Esophagus muscularis mucosa (tissue), 4 donors: ENCODE data around the gene BMP5. TPM values are rescaled to one million over a fixed set of nuclear protein-coding genes. Genes with fewer than 3 reads are reported as not detected.

Experiments
- DNase-seq: peaks from one replicate; pipeline ENCODE4 v3.0.0-alpha.2; 2017; ENCODE audit errors: extremely low spot score
- H3K27ac ChIP-seq, 4 donors: fragments of 200-600 bp; sonication (generic); replicated peaks in 1 of 4; 1 replicate in 3 of 4; 2 replicates in 1 of 4; pipeline ENCODE4 v1.5.1; 2016 to 2019; ENCODE audit warnings: mild to moderate bottlenecking in 1 of 4
- H3K27me3 ChIP-seq, 4 donors: fragments of 200-600 bp; sonication (generic); one replicate each; pipeline versions ENCODE4 v1.5.1 to v1.6.0; 2016 to 2019
- H3K36me3 ChIP-seq, 4 donors: fragments of 200-600 bp; sonication (generic); one replicate each; pipeline ENCODE4 v1.5.1; 2016 to 2019
- H3K4me1 ChIP-seq, 4 donors: fragments of 200-600 bp; sonication (generic); one replicate each; pipeline ENCODE4 v1.5.1; 2016 to 2019
- H3K4me3 ChIP-seq, 4 donors: fragments of 200-600 bp; sonication (generic); 1 replicate in 2 of 4; 2 replicates in 2 of 4; pipeline ENCODE4 v1.5.1; 2016 to 2019; ENCODE audit warnings: mild to moderate bottlenecking in 4 of 4, moderate library complexity in 1 of 4
- H3K9me3 ChIP-seq, 4 donors: fragments of 200-600 bp; sonication (generic); 1 replicate in 3 of 4; 2 replicates in 1 of 4; pipeline ENCODE4 v1.5.1; 2016 to 2019
- EP300 ChIP-seq: sonication (generic); formaldehyde crosslinking; IDR thresholded peaks from one replicate; pipeline ENCODE4 v1.6.1; 2017; ENCODE audit warnings: antibody characterized with exemption
- POLR2A ChIP-seq: fragments of 450-650 bp; IDR thresholded peaks from one replicate; pipeline ENCODE4 v1.6.1; 2017; ENCODE audit warnings: antibody characterized with exemption, moderate library complexity, mild to moderate bottlenecking, low read depth
- POLR2AphosphoS5 ChIP-seq, 2 donors: sonication (generic); formaldehyde crosslinking; IDR thresholded peaks; one replicate each; pipeline ENCODE4 v1.6.1; 2017; ENCODE audit warnings: antibody characterized with exemption in 2 of 2
- WGBS: methylation state at CpG from one replicate; pipeline ENCODE4 v1.1.5; 2018; 5-methylcytosine and 5-hydroxymethylcytosine counted together
- intact Hi-C: fragments of 100-400 bp; cut with DNase I; formaldehyde crosslinking; loops from one replicate; pipeline ENCODE4 v1.15.1; 2023
- total RNA-seq, 4 donors: library from RNA; depleted of rRNA; stranded (reverse); fragments of >200 nt; gene quantifications; one replicate each; pipeline versions ENCODE4 v1.1.0 to v1.2.1, GENCODE V29; 2016
- TF ChIP-seq, protein P1 (sequence below), 3 experiments: fragments of 200-600 bp in 2 of 3; fragments of 450-650 bp in 1 of 3; sonication (generic) in 2 of 3; IDR thresholded peaks; one replicate each; pipeline ENCODE4 v1.5.1; 2017 to 2019; ENCODE audit warnings: antibody characterized with exemption in 3 of 3, mild to moderate bottlenecking in 2 of 3, moderate library complexity in 1 of 3

The BMP5 gene
- total RNA-seq, 4 donors from 2014 or later, result 1.3 to 3.5 (median 1.6) TPM

DNA sequence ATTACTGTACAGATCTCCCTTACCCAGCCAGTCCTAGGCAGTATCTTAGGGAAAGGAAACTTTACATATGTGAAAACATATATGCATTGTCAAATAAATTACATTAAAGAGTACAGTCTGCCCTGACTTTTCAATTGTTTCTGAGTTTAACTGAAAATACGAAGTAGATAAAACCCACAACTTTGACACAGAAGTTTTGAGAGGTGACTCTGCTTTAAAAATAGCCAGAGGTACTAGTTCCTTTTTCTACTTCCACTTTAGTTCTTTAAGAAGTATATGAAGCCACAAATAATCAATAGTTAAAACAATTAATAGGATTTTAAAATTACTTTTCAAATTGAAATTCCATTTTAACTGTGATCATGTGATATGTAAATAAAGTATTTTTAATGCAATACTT, 62.9 kb downstream of the BMP5 start:
- TF ChIP-seq, protein P1, sequence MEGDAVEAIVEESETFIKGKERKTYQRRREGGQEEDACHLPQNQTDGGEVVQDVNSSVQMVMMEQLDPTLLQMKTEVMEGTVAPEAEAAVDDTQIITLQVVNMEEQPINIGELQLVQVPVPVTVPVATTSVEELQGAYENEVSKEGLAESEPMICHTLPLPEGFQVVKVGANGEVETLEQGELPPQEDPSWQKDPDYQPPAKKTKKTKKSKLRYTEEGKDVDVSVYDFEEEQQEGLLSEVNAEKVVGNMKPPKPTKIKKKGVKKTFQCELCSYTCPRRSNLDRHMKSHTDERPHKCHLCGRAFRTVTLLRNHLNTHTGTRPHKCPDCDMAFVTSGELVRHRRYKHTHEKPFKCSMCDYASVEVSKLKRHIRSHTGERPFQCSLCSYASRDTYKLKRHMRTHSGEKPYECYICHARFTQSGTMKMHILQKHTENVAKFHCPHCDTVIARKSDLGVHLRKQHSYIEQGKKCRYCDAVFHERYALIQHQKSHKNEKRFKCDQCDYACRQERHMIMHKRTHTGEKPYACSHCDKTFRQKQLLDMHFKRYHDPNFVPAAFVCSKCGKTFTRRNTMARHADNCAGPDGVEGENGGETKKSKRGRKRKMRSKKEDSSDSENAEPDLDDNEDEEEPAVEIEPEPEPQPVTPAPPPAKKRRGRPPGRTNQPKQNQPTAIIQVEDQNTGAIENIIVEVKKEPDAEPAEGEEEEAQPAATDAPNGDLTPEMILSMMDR (IDR thresholded peaks at IDR 0.05), result no peak
- TF ChIP-seq POLR2AphosphoS5 (IDR thresholded peaks at IDR 0.05) (no peak), POLR2A (no peak), EP300 (no peak)
- Histone ChIP-seq H3K9me3 (no peaks in the 10 kb centered on the region), H3K36me3 (no peaks in the 10 kb centered on the region), H3K27me3 (no peaks in the 10 kb centered on the region), H3K27ac (no peak overlapping the region), H3K4me1 (no peaks in the 10 kb centered on the region), H3K4me3 (no peak overlapping the region)
- intact Hi-C loops, result no loop called here
- 70% methylated on average over 1 of the region's 1 CpG for WGBS
- no peak for DNase-seq

DNA sequence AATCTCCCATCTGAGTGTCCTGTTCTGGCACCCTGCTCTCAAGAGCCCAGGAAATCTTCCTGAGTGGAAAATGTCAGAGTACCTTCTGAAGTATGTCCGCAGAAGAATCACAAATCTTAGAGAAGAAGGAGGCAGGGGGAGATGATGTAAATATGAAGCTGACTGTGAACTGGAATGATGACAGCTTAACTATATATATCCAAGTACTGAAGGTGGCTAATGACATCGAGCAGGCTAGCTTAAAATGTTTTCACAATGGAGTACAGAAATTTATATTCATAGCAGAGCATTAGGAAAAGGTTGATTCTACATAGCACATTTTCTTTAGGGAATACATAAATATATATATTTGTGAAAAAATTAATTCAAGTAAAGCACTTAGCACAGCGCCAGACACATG, 64.3 kb downstream of the BMP5 start:
- H3K27ac ChIP-seq, result no peak overlapping the region
- H3K9me3 ChIP-seq, result peaks cover 0 to 6% (median 0%) of the 10 kb centered on the region in 4 donors
- no peaks in the 10 kb centered on the region for H3K36me3 ChIP-seq
- no peak overlapping the region for H3K4me3 ChIP-seq
- no peak for TF ChIP-seq POLR2A
- no peak for TF ChIP-seq POLR2AphosphoS5 (IDR thresholded peaks at IDR 0.05)
- TF ChIP-seq, protein P1 (IDR thresholded peaks at IDR 0.05), result no peak
- TF ChIP-seq EP300, result no peak
- 58% methylated on average over 3 of the region's 3 CpGs for WGBS
- DNase-seq, result no peak
- no peaks in the 10 kb centered on the region for H3K27me3 ChIP-seq
- intact Hi-C loops, result no loop called here
- no peaks in the 10 kb centered on the region for H3K4me1 ChIP-seq

DNA sequence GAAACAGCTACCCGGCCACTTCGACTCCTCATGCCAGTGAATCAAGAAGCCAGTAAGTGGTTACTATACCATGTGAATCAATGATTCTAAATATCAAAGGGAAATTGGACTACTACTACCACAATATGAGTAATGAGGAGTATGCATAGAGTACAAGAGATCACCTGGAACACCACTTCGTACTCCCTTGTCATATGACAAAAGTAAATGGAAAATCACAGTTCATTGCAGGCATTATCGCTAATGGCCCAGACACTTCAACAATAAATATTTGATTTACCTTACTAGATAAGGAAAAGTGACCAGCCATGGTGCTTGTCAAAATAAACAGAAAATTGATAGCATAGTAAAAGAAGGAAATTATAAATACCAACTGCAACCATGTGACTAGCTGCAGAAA, 73.1 kb downstream of the BMP5 start:
- no peaks in the 10 kb centered on the region for H3K36me3 ChIP-seq
- no peak for DNase-seq
- intact Hi-C loops, result no loop called here
- TF ChIP-seq POLR2A (no peak), POLR2AphosphoS5 (IDR thresholded peaks at IDR 0.05) (no peak), EP300 (no peak)
- TF ChIP-seq, protein P1 (IDR thresholded peaks at IDR 0.05), result no peak
- no peak overlapping the region for H3K4me3 ChIP-seq
- no peak overlapping the region for H3K27ac ChIP-seq
- H3K4me1 ChIP-seq, result no peaks in the 10 kb centered on the region
- 94% methylated on average over 4 of the region's 4 CpGs for WGBS
- peaks cover 0 to 8% (median 0%) of the 10 kb centered on the region in 4 donors for H3K9me3 ChIP-seq
- H3K27me3 ChIP-seq, result no peaks in the 10 kb centered on the region

DNA sequence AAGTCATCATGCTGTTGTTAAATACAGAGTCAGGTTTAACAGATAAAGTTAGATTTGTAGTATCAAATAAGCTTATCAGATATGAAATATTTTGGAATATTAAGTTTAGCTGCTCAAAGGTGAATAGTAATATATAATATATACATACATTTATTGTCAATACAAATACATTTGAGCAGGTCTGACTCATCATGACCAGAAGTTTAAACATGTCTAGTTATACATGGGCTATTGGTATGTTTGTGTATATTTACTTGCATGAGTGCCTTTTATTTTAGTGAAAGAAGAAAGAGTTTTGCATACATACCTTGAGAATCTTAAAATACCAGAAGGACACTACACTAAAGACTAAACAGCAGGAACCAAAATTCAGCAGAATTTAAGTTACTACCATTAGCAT, 76.8 kb downstream of the BMP5 start:
- Histone ChIP-seq H3K27me3 (no peaks in the 10 kb centered on the region), H3K9me3 (no peaks in the 10 kb centered on the region), H3K4me1 (no peaks in the 10 kb centered on the region), H3K4me3 (no peak overlapping the region), H3K36me3 (no peaks in the 10 kb centered on the region), H3K27ac (no peak overlapping the region)
- no peak for DNase-seq
- intact Hi-C loops, result no loop called here
- TF ChIP-seq, protein P1 (IDR thresholded peaks at IDR 0.05), result no peak
- TF ChIP-seq POLR2AphosphoS5 (IDR thresholded peaks at IDR 0.05) (no peak), EP300 (no peak), POLR2A (no peak)

DNA sequence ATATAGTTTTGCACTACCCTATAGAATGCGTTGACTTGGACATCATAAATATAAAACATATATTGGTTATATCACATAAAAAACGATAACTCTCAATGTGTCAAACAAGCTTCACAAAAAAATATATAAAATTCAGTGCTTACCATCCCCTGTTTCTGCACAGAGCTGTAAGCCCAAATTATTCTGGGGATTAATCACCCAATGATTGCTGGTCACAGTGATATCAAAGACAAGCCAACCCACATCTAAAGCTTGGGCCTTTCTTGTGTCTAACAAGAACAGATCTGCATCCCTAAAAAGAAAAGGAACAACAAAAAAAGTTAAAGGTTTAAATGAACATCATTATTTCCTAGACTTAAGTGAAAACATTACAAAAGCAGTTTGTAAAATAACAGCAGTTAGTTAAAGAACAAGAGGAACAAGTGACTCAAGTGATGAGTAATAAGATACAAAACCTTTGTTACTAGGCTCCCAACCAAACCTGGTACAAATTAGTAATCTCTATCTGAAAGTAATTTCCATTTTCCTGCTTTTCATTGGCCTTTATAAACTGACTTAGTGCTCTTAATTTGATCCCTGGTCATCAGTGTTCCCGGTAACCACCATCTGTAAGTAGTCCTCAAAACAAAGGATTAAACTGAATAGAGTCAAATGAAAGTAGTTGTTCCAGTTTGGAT, 81.1 kb downstream of the BMP5 start:
- intact Hi-C loops, result no loop called here
- TF ChIP-seq POLR2A (no peak), POLR2AphosphoS5 (IDR thresholded peaks at IDR 0.05) (no peak), EP300 (no peak)
- TF ChIP-seq, protein P1 (IDR thresholded peaks at IDR 0.05), result no peak
- WGBS, result 77% methylated on average over 3 of the region's 3 CpGs

More for the DNA sequence above, 81.1 kb downstream of the BMP5 start:
- Histone ChIP-seq H3K4me1 (no peaks in the 10 kb centered on the region), H3K36me3 (no peaks in the 10 kb centered on the region), H3K4me3 (no peak overlapping the region), H3K27me3 (no peaks in the 10 kb centered on the region), H3K27ac (no peak overlapping the region), H3K9me3 (no peaks in the 10 kb centered on the region)
- DNase-seq, result no peak
